Activated CD4-positive, alpha-beta T cell treated with anti-CD3 and anti-CD28 coated beads for 48 hours (primary cell): ENCODE results near the gene FAM43A.

ENCODE experiments used
- DNase-seq: peaks from one replicate; pipeline ENCODE4 v3.0.0-alpha.2; 2020

FAM43A gene

GRCh38 chr3:194676471-194676870, 9.2 kb upstream of the FAM43A start:
- DNase-seq = no peak

GRCh38 chr3:194680888-194681615, 4.6 kb upstream of the FAM43A start:
- DNase-seq = no peak

- no peak for DNase-seq
Observed at GRCh38 chr3:194682189-194682693, 3.4 kb upstream of the FAM43A start.

GRCh38 chr3:194682694-194683310, 2.9 kb upstream of the FAM43A start:
- peak; percentile 80 for DNase-seq

GRCh38 chr3:194683380-194683779, 2.3 kb upstream of the FAM43A start:
- no peak for DNase-seq

- no peak for DNase-seq
Observed at GRCh38 chr3:194685065-194685717, 492 bp upstream of the FAM43A start.

GRCh38 chr3:194686414-194686815, 732 bp downstream of the FAM43A start:
- DNase-seq = no peak

GRCh38 chr3:194686816-194687637, 1.3 kb downstream of the FAM43A start:
- peak; percentile 46 for DNase-seq

GRCh38 chr3:194687638-194688199, 2.0 kb downstream of the FAM43A start:
- peak; percentile 87 for DNase-seq

- DNase-seq = peak; percentile 26
Observed at GRCh38 chr3:194688200-194688740, 2.6 kb downstream of the FAM43A start.

- no peak for DNase-seq
Observed at GRCh38 chr3:194688946-194689345, 3.3 kb downstream of the FAM43A start.

- DNase-seq = no peak
Observed at GRCh38 chr3:194689493-194689944, 3.8 kb downstream of the FAM43A start.

GRCh38 chr3:194690501-194691372, 5.1 kb downstream of the FAM43A start:
- no peak for DNase-seq

- DNase-seq = no peak
Observed at GRCh38 chr3:194691481-194692283, 6.0 kb downstream of the FAM43A start.

- no peak for DNase-seq
Observed at GRCh38 chr3:194696702-194697101, 11.0 kb downstream of the FAM43A start.

- DNase-seq = no peak
Observed at GRCh38 chr3:194702545-194702944, 16.9 kb downstream of the FAM43A start.

- DNase-seq = no peak
Observed at GRCh38 chr3:194705227-194705626, 19.5 kb downstream of the FAM43A start.

- no peak for DNase-seq
Observed at GRCh38 chr3:194705761-194706160, 20.1 kb downstream of the FAM43A start.

- no peak for DNase-seq
Observed at GRCh38 chr3:194707147-194707540, 21.5 kb downstream of the FAM43A start.

GRCh38 chr3:194711286-194711685, 25.6 kb downstream of the FAM43A start:
- DNase-seq = no peak
